Measurements from ENCODE around the gene EML3.
"Not testable (repeated sequence)": the region's sequence is repeated elsewhere in the genome, so short reads cannot be mapped to it uniquely, and the experiment has no call there.

The EML3 gene

DNA sequence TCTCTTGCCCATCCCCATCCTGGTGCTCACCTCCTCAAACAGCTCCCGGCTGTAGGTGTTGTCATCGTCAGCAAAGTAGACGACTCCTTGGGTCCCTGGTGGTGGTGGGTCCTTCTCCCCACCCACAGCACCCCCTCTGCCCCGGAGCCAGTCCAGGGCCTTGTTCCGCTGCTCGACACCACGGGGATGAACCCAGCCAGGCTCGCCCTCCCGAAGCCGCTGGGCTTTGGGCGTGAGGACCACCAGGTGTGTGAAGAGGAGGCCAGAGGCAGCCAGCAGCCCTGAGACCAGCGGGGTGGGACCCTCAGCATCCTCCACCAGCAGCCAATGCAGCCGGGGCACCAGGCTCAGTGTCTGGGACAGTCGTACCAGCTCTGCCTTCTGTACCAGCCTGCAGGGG is 4.4 kb upstream of the EML3 start:
- not testable (repeated sequence) for DNase-seq

GRCh38 chr11:62615521-62615920 is 2.9 kb upstream of the EML3 start:
- no peak for DNase-seq

- DNase-seq, result no peak
Observed at GRCh38 chr11:62614275-62614674, 1.7 kb upstream of the EML3 start.

DNA sequence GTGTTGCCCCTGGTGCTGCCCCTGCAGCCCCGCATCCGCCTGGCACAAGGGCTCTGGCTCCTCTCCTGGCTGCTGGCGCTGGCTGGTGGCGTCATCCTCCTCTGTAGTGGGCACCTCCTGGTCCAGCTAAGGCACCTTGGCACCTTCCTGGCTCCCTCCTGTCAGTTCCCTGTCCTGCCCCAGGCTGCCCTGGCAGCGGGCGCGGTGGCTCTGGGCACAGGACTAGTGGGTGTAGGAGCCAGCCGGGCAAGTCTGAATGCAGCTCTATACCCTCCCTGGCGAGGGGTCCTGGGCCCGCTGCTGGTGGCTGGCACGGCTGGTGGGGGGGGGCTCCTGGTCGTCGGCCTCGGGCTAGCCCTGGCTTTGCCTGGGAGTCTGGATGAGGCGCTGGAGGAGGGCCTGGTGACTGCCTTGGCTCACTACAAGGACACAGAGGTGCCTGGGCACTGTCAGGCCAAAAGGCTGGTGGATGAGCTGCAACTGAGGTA is 760 bp upstream of the EML3 start:
- no peak for DNase-seq

- no peak for DNase-seq
Observed at GRCh38 chr11:62611705-62612365, 740 bp downstream of the EML3 start.

DNA sequence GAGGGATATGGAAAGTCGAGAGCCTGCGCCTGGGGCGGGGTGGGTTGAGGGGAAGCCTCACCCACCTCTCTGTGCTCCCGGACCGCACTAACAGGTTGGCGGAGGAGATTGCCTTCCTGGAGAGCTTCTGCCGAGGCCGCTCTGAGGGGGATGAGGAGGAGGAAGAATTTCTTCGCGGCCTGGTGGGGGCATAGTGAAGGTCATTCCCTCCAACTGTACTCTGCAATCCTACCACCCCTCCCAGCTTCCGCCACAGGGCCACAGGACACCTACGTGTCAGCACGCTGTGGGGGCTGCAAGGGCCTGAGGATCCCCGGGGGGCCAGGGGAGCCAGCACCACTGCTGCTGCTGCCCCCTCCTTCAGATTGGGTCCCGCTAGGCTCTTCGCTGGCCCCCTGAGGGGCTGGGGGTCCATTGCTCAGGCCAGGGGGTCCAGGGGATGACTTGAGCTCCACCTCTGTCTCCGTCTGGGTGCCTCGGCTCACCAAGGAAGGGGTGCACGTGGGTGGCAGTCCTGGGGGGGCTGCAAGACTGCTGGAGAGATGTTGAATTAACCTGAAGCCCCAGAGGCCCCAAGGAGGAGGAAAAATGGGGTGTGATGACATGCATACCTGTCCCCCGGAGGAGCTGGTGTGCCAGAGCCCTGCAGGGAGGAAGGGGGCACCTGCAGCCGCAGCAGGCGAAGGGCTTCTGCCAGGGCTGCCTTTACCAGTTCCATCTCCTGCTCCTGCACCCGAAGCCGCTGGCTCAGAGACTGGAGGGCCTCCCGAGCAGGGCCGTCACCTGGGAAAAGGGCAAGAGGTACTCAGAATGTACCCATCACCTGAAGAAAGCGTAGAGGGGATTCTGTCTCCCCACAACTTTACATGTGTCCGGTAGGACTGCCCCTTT is 1.5 kb downstream of the EML3 start:
- no peak for DNase-seq

DNA sequence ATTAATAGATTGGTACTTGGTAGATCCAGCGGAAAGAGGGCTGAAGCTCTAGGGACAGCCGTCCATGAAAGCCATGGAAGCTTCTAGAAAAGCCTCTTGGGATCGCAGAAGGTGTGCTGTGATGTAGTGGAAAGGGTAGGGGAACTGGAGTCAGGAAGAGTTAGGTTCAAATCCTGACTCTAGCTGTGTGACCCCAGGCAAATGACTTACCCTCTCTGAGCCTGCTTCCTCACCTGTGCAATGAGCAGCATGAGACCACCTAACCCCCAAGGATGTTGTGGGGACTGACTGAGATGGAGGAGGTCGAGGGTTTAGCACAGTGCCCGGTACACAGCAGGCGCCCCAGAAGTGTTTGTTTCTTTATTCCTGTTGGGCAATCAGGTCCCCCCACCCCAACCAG is 2.2 kb downstream of the EML3 start:
- DNase-seq, result no peak

DNA sequence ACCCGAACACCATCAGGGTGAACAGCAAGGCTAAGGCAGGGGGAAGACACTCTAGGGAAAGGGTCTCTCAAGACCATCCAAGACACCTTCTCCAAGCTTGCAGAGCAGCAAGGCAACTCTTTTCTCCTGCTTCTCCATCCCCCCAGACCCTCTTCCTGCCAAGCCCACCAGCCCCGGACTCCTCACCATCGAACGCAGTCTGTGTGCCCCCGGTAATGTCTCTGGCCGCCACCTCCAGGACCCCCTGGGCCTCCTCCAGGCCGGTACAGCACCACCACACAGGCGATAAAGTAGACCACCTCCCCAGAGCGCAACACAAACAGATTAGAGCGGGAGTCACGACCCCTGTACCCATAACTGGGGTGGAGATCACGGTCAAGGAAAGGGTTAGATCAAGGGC is 3.8 kb downstream of the EML3 start:
- DNase-seq, result no peak

- DNase-seq, result no peak
Observed at GRCh38 chr11:62607714-62608113, 4.9 kb downstream of the EML3 start.

GRCh38 chr11:62605902-62606301 is 6.7 kb downstream of the EML3 start:
- no peak for DNase-seq

GRCh38 chr11:62605467-62605866 is 7.1 kb downstream of the EML3 start:
- no peak for DNase-seq

DNA sequence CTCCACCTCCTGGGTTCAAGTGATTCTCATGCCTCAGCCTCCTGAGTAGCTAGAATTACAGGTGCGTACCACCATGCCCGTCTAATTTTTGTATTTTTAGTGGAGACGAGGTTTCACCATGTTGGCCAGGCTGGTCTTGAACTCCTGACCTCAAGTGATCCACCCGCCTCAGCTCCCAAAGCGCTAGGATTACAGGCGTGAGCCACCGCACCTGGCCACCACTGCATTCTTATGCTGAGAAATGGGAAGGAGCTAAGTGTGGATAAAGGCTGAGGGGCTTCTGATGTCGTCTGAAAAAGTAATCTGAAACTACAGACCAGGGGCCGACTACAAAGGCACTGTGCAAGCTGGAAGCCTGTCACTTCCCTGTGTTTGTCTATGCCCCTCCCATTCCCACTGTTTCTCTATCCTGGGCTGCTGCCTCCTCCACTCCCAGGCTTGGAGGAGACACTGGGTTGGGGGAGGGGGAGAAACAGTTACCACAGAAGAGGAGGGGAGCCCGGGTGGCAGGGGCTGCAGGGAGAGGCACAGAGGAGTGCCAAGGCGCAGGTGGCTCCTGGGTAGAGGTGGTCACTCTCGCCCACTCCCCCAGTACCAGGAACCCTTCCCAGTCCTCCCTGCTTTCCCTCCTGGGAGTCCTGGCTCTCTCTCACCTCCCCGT is 8.0 kb downstream of the EML3 start:
- DNase-seq, result no peak

GRCh38 chr11:62603776-62604299 is 8.7 kb downstream of the EML3 start:
- DNase-seq, result no peak

- no peak for DNase-seq
Observed at GRCh38 chr11:62603072-62603408, 9.5 kb downstream of the EML3 start.

- DNase-seq, result no peak
Observed at GRCh38 chr11:62602141-62603071, 10.2 kb downstream of the EML3 start.

DNA sequence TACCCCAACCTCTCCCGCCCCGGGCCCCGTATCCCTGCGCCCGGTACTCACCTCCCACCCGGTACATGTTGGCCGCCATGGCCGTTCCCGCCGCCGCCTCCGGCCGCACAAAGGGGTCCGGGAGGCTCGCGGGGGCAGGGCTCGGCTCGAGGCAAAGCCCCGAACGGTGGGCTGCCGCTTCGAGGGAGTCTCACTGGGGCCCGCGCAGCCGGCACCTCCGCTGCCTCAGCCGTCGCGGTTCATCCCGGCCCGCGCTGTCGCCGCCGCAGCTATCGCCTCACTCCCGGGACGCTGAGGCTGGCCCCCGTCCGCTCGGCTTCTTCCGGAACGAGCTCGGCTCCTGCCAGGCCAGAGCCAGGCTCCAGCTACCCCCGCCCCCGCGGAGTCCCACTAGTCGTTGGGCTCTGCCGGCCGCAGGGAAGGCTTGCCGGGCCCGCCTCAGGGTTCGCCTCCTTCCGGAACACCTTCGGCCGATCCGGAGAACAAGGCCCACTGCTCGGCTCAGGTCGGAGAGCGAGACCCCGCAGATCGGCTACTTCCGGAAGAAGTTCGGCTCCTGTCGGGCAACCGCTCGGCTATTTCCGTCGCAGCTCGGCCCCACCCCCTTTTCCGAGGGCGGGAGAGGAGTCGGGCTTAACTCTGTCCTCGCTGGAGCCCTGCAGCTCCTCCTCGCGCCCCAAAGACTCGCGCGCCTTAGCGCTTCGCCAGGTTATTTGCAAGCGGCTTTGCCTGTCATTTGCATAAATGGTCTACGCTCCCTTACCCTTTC is 11.0 kb downstream of the EML3 start, which contains the start of gene MTA2:
MTA2 (minus strand) TSS at position 494 of the 769 bp plus-strand sequence; CDS start at position 79, 415 bp downstream.
- peak; percentile 76 for DNase-seq

- DNase-seq, result no peak
Observed at GRCh38 chr11:62601122-62601371, 11.5 kb downstream of the EML3 start.

- no peak for DNase-seq
Observed at GRCh38 chr11:62600367-62601121, 12.0 kb downstream of the EML3 start.

DNA sequence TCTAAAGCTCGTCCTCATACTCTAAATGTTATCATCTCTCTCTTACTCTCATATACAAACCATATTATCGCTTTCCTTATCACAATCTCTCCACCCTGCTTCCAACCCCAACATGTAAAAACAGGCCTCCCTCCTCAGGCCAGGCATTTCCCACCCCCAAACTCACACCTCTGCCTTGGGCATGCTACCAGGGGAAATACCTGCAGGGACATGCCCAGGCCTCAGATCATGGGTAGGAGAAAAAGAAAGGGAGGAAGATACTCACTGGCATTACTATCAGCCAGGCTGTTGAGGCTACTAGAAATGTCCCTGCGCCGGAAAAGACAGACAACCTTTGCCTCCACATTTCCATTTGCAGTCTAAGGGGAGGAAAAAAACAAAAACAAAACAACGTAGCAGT is 12.7 kb downstream of the EML3 start:
- DNase-seq, result no peak

GRCh38 chr11:62599069-62599696 is 13.4 kb downstream of the EML3 start:
- DNase-seq, result no peak

DNA sequence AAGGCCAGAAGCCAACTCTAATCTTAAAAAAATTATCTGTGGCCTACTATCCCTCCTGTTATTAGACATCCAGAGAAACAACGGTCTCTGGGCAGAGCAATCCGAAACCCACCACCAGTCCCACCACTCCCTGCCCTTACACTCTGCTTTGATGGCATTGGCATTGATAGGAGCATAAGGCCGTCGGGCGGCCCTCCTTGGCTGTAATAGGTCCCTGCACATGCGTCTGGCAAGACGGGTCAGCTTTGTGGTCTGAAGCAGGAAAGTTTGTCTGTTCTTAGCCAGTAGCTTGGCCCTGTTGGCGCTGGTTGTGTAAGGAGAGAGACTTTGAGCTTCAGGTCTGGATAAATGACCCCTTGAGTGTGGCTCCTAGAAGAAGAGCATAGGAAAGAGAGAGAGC is 17.5 kb downstream of the EML3 start:
- DNase-seq, result no peak
